ENCODE measurements around the gene ABHD8.

ABHD8 gene

DNA sequence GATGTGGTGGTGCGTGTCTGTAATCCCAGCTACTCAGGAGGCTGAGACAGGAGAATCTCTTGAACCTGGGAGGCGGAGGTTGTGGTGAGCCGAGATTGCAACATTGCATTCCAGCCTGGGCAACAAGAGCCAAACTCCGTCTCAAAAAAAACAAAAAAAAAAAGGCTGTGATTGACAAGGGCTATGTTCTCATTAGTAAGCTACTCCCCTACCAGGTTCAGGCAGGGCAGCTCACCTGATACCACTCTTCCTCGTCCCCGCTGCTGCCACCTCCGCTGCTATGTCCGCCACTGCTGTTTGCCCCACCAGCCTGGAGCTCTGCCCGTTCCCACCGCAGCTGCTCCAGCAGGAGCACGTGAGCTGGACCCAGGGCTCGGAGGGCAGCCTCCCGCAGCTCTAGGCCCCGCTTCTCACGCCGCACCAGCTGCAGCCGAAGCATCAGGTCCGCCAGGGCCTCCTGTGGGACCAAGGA lies 48.0 kb downstream of the ABHD8 start:
- no peak for TF ChIP-seq CTCF (IDR thresholded peaks at IDR 0.05; ENCODE audit: control insufficient read depth, insufficient read depth, low read depth, low read length, missing control alignments)
- no peak for DNase-seq (ENCODE audit: low read depth)
- no peak overlapping the region for H3K4me3 ChIP-seq (ENCODE audit: control insufficient read depth, low read depth, low read length)

DNA sequence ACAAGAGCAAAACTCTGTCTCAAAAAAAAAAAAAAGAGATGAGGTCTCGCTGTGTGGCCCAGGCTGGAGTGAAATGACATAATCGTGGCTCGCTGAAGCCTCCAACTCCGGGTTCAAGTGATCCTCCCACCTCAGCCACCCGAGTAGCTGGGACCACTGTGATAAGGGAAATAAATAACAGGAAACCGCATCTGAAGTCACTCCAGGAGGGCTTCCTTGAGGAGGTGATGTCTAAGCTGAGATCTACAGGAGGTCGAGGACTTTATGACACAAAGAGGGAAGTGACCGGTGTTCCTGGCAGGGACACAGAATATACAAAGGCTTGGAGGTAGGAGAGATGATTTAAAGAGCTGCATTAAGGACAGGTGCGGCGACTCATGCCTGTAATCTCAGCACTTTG lies 48.6 kb downstream of the ABHD8 start:
- no peak for TF ChIP-seq CTCF (IDR thresholded peaks at IDR 0.05; ENCODE audit: control insufficient read depth, insufficient read depth, low read depth, low read length, missing control alignments)
- no peak for DNase-seq (ENCODE audit: low read depth)

GRCh38 chr19:17249887-17250548 lies 53.2 kb downstream of the ABHD8 start:
- TF ChIP-seq CTCF (IDR thresholded peaks at IDR 0.05; ENCODE audit: control insufficient read depth, insufficient read depth, low read depth, low read length, missing control alignments), result no peak
- DNase-seq (ENCODE audit: low read depth), result no peak
- no peak overlapping the region for H3K4me3 ChIP-seq (ENCODE audit: control insufficient read depth, low read depth, low read length)

More for the DNA sequence above, 48.6 kb downstream of the ABHD8 start:
- no peak overlapping the region for H3K4me3 ChIP-seq (ENCODE audit: control insufficient read depth, low read depth, low read length)

DNA sequence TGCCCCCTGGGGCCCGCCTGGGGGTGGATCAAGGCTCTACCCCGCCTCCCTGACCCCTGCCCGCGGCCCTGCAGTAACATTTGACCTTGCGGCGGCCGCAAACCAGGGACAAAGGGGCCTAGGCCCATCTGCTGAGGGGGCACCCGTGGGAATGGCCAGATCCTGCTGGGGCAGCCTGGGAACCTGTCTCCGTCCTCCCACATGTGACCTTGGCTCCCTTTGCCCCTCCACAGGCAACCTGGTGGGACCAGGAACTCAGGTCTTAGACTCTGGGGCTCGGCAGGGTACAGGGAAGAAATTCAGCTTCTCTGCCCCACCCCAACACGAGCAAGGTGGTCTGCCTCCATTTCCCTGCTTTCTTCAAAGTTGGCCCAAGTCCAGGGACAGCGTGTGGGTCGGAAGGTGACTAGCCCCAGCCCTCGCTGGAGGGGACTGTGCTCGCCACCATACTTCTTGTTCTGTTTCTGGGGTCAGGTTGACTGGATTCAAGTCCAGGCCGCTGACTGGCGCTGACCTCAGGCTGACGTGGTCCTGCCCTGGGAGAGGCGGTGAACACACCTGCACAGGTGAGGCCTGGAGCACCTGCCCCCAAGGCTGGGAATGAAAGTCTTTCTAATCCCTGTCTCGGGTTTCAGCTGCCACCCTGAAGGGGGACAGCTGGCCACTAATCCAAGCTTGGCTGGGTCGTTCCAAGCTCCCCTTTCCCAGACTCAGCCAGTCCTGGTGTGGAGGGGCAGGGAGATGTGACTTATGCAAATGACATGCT lies 55.0 kb downstream of the ABHD8 start:
- no peak for TF ChIP-seq CTCF (IDR thresholded peaks at IDR 0.05; ENCODE audit: control insufficient read depth, insufficient read depth, low read depth, low read length, missing control alignments)
- no peak overlapping the region for H3K4me3 ChIP-seq (ENCODE audit: control insufficient read depth, low read depth, low read length)
- DNase-seq (ENCODE audit: low read depth), result no peak

GRCh38 chr19:17246681-17247425 lies 56.4 kb downstream of the ABHD8 start:
- TF ChIP-seq CTCF (IDR thresholded peaks at IDR 0.05; ENCODE audit: control insufficient read depth, insufficient read depth, low read depth, low read length, missing control alignments), result no peak
- no peak for DNase-seq (ENCODE audit: low read depth)
- no peak overlapping the region for H3K4me3 ChIP-seq (ENCODE audit: control insufficient read depth, low read depth, low read length)

- no peak for DNase-seq (ENCODE audit: low read depth)
- peak within 1 kb of the TSS; percentile 54 for H3K4me3 ChIP-seq (ENCODE audit: control insufficient read depth, low read depth, low read length)
- no peak for TF ChIP-seq CTCF (IDR thresholded peaks at IDR 0.05; ENCODE audit: control insufficient read depth, insufficient read depth, low read depth, low read length, missing control alignments)
Observed at GRCh38 chr19:17245535-17245984, 57.7 kb downstream of the ABHD8 start, which contains the start of gene NR2F6. Gene NR2F6 (minus strand): TSS chr19:17245919. CDS start chr19:17245220, 699 bp downstream.

All from AG09309 (cell line).